GM19035 (cell line): Measurements from ENCODE around the gene MCC.

Experiments used
- ATAC-seq: cut with Tn5 transposase; IDR thresholded peaks from one replicate; pipeline ENCODE4 v1.9.1; 2021; ENCODE audit not compliant: unreplicated experiment

Gene MCC

DNA sequence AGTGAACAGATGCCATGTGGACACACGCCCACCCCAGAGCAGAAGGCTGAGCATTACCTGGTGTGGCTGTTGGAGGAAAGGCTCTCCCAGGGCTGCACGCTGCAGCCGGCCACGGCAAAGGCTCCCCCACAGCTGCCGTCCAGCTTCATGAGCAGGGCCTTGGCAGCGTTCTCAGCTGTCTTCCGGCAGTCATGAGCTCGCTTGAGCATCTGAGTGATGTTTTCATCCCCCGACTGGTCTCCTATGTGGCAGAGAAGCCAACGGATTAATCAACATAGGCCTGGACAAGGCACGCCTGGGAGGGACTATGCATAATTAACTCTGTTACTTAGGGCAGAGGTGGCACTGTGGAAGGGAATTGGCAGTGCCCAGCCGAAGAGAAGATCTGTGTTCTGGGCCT is 424.3 kb downstream of the MCC start:
- ATAC-seq: no peak

DNA sequence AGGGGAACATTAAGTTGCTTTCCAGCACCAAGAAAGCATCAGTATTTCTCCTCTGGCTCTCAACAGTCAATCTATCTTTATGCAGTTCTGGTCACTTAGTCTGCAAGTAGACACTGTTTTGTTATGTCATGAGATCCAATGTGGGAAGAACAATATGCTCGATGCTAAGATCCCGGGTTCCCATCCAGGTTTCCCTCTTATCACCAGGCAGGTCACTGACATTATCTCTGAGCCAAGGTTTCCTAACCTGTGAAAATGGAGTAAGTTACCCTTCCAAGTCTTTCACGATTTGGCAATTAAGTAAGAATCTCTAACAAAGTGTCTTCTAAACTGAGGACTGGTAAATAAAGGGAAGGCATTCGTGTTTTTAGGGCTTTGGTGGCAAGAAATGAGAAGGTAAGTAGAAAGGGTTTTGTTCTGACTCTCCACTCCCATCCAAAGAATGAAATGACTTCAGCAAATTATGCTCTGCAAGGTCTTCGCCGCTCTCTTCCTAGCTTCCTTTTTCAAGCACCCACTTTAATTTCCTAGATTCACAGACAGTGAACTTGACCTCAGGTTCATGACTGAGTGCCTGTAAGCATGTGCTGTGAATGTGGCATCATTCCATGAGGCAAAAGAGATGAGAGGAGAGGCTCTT is 425.3 kb downstream of the MCC start:
- no peak for ATAC-seq

DNA sequence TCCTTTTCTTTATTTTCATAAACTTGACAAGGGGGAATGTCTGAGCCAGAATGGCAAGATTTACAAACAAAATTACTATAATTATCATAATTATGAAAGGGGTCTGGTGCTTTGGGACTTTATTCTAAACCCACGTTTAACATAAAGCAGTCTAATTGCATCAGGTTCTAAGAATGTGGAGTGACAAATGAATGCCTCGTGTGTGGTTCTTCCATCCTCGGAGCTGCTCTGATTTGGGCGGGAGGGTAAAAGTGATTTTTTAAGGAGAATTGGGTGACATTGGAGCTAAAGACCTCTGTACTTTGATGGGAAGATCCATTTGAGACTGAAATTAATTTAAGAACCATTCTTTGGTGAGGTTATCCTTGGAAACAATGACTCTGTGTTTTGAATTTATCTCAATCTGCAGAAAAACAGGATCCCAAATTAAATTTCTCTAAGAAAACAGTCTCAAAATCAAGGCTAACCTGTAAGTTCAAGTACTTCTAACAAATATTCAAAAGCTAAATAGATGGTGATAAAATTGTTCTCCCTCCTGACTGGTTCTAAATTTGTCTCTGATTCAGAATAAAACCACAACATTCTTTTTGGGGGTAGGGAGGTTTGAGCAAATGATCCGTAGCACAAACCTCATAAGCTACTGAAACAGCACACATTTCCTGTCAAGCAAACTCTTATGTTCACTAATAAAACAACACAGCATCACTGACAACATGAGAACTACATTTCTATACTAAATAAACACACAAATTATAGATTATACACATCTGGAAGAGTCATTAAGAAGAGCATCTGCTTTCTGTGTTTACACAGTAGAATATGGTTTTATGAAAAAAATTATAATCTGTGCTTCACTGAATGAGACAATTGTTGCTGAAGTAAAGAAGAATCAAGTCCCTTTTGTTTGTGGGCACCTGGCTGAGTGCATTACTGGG is 426.1 kb downstream of the MCC start:
- ATAC-seq: no peak

DNA sequence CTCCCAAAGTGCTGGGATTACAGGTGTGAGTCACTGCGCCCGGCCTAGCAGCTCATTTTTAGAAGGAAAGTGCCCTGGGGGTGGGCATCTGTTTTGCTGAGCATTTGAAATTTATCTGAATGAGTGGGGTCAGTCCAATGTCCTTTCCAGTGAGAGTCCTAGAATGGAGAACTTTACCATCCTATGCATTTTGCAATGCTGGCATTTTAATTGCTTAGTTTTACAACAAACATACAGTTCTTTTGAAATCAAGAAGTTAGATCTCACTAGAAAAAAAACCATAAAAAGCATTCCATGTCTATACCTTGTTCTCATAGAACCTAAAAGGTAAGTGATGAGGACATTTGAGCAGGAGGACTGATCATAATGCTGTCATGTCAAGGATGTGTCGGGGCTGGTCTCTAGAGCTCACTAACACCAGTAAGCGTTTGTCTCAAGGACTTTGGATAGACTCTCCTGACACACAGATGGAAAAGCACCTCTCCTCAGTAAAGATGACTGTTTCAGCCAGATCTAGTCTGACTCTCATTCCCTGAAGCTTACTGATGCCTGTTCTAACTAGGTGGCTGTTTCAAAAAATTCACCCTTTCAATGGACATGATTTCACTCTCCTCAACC is 427.7 kb downstream of the MCC start:
- no peak for ATAC-seq

DNA sequence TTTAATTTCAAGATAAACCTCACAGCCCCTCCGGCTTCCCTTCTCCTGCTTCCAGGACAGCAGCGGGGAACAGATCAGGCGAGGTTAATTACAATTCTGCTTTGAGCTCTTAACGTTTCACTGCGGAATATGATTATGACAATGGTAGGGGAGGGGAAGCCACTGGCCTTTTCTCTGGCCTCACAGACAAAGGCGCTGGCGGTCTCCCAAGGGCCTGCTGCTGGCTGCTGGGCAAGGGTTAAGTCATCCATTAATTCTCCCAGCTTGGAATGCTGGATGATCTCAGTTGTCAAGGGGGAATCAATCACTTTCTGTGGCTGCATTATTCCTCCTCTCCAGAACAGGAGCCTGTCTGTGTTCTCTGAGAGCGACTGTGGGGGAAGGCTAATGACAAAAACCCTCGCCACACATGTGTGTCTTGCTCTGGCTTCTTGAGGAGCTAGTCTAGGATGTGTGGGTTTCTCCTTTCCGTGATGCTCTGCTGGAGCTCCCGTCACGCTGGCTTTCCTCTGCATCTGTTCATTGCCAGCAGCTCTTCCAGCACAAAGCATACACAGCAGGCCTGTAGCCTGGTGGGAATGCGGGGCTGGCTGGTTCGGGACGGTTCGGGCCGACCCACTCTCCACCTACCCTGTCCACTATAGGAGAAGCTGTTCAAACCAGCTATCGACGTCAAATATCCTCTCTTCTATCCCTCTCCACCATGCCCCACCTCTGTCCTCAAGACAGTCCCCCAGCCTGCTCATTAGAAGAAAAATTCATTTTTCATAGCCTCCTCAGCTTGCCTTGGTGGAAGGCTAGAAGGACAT is 428.8 kb downstream of the MCC start:
- no peak for ATAC-seq

DNA sequence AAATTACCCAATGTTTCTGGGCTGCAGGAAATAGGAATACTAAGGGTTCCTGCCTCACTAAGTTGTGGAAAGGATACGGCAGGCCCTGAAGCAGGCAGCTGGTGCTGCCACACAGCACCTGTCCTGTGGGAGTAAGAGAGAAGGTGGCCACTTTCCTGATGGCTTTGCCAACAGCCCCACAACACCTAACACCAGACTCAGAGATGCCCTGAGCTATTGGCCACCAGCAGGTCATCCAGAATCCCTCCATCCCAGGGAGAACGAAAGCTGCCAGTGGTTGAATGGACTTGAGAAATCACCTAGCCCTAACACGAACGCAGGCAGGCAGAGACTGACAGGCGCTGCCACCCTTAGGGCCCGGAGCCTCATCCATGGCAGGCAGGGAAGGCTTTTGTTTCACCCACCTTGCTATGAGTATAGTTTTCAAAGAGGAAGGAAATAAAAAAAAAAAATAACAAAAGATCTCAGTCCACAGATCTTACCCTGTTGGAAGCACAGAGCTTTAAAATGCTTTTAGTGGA is 429.5 kb downstream of the MCC start:
- ATAC-seq: no peak

DNA sequence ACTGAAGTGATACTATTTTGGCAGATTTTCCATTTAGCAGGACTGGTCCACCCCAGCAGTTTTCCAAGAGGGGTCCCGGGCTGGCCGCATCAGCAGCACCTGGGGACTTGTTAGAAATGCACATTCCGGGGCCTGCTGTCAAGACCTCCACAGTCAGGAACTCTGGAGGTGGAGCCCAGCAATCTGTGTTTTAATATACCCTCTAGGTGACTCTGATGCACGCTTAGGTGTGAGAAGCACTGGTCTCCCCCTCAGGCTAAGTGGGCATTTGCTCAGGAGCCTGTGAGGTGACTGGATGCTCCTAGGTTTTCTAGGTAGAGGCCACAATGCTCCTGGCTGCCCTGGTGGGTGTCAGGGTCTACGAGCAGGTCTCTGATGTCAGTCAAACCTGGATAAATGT is 430.0 kb downstream of the MCC start:
- ATAC-seq: no peak

DNA sequence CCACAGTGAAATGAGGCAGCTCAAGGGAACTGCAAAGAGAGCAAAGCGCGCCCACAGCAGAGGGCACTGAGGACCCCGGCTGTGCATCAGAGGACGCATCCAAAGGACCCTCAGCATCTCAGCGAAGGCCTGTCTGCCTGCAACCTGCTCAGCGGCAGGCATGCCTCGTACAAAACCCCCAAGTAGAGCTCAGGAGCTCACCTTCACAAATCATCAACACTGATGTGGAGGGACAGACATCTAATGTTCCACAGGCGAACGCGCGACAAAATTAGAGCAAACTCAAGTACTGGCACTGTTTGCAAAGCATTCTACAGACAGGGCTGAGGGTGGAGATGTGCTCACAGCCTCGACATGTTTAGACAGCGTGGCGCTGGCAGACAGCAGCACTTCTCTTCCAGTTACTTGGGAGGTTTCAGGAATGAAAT is 430.7 kb downstream of the MCC start:
- ATAC-seq: no peak

DNA sequence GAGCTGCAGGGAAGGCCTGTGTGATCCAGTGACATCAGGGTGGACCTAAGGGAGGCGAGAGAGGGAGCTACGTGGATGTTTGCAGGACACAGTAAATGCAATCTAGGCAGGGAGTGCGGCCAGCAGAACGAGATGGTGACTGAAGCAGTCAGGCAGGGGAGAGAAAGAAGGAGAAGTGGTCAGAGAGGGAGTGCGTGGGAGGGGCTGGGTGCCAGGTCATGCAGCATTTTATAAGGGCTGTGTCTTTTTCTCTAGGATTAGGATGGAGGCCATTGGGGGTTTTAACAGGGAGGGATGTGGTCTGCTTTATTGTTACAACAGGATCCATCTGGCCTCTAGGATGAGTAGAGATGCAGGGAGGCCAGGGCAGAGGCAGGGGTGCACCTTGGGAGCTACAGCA is 431.3 kb downstream of the MCC start:
- ATAC-seq: no peak

DNA sequence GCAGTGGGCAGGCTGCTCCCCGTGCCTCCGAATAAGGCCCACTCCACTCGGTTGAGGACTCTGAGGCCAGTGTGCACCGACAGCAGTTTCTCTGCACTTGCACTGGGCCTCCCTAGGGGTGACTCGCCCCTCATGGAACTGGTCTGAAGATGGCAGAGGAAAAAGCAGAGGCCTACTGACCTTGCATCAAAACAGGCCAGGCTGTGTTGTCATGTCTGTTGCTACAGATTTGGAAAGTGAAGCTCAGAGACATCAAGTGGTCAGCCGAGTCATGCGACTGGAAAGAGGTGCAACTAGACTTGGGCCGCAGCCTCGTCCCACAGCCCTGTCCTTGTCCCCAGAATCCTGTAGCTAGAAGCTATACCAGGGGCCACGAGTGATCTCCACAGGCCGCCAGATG is 433.4 kb downstream of the MCC start:
- ATAC-seq: no peak

DNA sequence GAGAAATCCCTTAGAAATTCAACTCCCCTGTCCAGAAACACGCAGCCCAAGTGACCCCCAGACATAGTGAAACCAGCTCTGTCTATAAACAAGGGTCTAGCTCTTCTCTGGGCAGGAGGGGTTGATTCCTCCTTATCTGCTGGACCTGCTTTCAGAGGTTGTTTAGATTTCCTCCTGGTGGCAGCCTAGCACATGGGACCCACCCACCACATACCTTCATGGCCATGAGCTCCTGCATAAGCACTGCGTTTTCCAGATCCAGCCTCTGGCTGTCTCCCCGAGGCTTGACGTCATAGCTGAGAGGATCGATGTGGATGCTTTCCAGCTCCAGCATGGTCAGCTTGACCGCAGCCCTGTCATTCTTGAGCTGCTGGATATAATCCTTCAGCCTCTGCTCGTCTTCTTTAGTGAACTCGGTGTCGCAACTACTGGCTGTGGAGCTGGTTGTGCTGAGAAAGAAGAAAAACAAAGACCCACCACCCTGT is 434.7 kb downstream of the MCC start:
- ATAC-seq: no peak

DNA sequence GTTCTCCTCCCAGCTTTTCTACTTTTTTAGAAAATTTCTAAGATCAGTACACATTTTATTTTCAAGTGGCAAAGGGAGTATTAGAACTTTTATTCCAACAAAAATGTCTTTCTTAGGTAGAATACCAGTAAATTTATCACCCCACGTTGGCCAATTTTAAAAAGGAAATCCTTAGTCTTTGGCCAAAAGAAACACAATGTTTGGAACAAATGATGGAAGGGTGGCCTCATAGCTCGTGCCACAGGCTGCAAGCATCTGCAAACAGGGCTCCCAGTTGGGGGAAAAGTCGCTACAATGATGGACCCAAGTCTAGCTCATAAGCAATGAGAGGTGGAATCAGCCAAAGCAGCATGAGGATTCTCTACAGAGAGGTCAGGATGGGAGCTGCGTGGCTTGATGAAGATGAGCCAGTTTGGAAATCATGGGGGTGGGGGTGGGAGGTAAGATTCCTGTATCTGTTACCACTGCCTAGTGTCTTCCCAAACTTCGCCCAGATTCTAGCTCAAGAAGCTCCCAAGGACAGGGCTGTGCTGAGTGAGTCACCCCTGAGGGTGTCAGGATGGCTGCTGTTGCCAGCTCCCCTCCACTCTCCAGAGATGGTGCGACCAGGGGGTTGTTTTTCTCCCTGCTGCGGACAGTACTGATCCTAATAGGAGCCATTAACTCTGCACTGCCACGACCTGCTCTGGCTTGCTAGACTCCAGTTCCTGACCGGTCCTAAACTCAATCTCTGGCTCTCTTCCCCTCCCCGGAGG is 436.0 kb downstream of the MCC start:
- ATAC-seq: no peak

DNA sequence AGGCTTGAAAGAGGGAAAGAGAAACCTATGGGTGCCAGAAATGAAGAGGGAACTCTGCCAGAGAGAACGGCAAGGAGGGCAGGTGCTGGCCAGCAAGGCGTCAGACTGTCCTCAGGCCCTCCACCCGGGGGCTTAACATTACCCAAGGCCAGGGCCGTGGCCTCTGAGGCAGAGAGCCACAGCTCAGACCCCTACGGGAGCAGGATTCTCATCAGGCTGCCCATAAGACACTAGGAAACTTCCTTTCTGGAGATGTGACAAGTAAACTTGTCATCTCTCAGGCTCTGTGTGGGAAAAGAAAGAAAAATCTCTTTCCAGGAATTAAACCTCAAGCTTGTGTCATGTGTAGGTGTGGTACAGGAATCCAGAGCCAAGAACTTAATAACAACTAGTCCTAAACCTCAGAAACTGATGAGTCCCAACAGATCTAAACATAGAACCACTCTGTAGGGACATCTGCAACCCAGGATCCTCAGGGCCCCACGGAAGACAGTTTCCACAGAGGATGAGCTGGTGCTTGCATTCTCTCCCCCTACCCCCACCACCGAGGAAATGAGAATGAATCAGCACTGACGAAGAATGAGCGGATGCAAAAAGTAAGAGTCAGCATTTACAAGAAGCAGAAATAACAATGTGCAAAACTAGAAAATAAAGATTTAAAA is 437.4 kb downstream of the MCC start:
- ATAC-seq: no peak

DNA sequence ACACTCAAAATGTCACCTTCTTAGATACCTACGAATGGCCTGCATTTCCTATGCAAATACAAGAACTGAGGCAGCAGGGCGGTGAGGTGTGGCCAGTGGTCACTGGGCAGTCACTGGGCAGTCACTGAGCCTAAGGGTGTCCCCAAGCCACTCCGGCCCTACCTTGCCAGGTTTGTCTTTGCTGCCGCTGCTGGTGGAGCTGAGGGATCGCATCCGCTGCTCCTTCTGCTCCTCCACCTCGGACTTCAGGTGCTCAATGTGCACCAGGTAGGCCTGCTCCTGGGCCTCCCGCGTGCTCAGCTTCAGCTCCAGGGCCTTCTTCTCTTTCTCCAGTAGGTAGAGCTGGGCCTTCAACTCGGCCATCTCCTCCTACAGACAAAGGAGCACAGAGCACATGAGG is 439.3 kb downstream of the MCC start:
- no peak for ATAC-seq

DNA sequence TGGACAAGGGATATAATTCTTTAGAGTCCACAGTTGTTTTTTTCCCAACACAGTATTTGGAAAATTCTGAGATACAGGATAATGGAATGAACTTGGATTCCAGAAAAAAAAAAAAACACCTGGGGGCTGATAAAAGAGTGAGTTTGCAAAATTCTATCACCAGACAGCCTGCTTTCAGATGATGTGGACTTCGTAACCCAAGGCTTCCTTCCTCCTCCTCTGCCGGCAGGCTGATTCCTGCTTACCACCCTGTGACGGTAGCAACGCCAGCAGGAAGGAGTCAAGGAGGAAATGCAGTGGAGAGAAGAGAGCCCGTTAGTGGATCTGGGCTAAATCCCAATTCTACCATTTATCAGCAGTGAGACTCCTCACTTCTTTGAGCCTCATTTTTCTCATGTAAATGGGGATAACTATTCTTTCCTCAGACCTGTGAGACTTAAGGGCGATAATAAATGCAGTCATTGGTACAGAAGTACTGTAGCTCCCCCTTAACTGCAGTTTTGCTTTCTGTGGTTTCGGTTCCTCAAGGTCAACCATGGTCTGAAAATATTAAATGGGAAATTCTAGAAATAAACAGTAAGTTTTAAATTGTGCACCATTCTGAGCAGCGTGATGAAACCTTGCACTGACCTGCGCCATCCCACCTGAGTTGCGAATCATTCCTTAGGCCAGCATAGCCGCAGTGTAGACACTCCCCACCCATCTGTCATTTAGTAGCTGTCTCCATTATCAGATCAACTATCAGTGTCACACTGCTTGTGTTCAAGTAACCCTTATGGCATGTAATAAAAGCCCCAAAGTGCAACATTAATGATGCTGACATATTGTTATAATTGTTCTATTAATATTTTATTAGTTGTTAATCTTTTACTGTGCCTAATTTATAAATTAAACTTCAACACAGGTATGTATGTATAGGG is 440.3 kb downstream of the MCC start:
- ATAC-seq: peak; percentile 89

DNA sequence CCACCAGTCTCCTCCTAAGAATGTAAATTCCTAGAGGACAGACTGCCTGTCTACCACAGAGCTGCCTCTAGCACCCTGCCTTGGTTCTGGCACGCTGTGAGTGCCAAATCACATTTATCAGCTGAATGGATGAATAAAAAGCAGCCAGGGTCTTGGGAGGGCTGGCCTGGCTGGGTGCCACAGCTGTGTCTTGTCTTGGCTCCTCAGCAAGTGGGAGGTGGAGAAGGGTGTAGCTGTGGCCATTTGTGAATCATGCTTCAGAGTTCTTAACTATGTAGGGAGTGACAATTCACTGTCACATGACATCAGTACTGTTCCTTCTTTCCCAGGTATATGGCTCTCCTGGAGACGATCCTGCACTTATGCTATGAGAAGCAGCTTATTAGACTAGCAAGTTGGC is 441.0 kb downstream of the MCC start:
- ATAC-seq: no peak

DNA sequence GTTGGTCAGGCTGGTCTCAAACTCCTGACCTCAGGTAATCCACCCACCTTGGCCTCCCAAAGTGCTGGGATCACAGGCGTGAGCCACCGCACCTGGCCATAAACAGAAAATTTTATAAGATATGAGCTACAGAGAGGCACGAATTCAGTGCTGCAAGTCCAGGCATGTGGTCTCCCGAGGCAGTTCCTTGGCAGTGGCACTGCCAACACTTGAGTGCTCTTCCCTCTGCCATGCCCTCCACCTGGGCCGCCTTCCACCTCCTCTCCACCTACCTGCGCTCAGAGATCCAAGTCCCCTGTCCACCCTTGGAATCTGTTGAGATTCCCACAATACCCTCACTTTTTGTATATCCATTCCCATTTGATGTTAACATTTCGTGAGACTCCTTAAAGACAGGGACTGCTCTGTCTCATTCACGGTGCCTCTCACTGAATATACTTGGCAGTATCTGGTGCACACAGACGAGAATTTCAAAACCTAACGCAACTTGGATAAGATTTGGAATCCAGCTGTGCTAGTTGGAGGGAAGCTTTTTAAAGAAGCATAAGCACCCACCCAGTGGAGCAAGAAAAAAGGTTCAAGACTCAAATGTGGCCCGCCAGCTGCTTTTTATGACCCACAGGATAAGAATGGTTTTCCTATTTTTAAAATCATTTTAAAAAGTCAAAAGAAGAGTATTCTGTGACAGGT is 443.3 kb downstream of the MCC start:
- no peak for ATAC-seq

DNA sequence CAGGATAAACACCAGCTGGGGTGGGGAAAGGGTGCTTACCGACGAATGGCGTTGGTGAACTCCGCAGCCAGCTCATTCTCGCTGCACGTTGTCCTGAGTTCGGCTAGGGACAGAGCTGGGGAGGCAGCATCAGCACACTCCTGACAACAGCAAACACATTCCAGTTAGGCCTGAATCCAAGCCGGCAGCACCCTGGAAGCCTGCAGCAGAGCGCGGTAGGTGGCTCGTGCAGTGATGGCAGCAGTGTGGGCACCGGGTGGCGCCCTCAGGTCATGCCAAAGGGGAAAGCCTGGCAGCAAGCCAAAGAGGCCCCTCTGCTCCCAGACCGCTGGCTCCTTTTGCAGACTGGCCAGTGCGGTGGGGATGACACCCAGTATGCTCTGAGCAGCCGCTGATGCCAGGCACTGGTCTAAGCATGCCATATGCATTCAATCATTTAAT is 444.7 kb downstream of the MCC start:
- ATAC-seq: no peak
